Measurements from ENCODE around the gene MYH14.

The MYH14 gene

GRCh38 chr19:50358483-50359327 lies 155.3 kb downstream of the MYH14 start:
- FAIRE-seq, result no peak

GRCh38 chr19:50359328-50359818 lies 156.0 kb downstream of the MYH14 start:
- FAIRE-seq, result no peak
- no peak for DNase-seq (ENCODE audit: low spot score)

More at GRCh38 chr19:50358483-50359327, 155.3 kb downstream of the MYH14 start:
- DNase-seq (ENCODE audit: low spot score), result peak; percentile 91
